Neural progenitor cell (in vitro differentiated cells): ENCODE measurements around the gene ITCH. TPM values are rescaled to one million over a fixed set of nuclear protein-coding genes. Genes with fewer than 3 reads are reported as not detected.

Experiments
- DNase-seq: peaks from one replicate; pipeline ENCODE4 v3.0.0-alpha.2; 2016; ENCODE audit warnings: low spot score
- H2AFZ ChIP-seq: fragments of 200-600 bp; sonication (generic); replicated peaks from 2 replicates; pipeline ENCODE4 v1.6.1; 2016; ENCODE audit warnings: antibody characterized with exemption
- H3F3A ChIP-seq: fragments of 200-600 bp; sonication (generic); 2 replicates; pipeline ENCODE4 v1.6.1; 2016; ENCODE audit warnings: antibody characterized with exemption, low read depth
- H3K27ac ChIP-seq: fragments of 200-600 bp; sonication (generic); 2 replicates; pipeline ENCODE4 v1.5.1; 2016; ENCODE audit warnings: mild to moderate bottlenecking
- H3K27me3 ChIP-seq: fragments of 200-600 bp; sonication (generic); 2 replicates; pipeline ENCODE4 v1.6.1; 2016; ENCODE audit warnings: mild to moderate bottlenecking, moderate library complexity
- H3K36me3 ChIP-seq: fragments of 200-600 bp; sonication (generic); 2 replicates; pipeline ENCODE4 v1.5.1; 2016
- H3K4me1 ChIP-seq: fragments of 200-600 bp; sonication (generic); 2 replicates; pipeline ENCODE4 v1.6.1; 2016; ENCODE audit warnings: mixed run types
- H3K4me2 ChIP-seq: fragments of 200-600 bp; sonication (generic); 2 replicates; pipeline ENCODE4 v1.6.1; 2016
- H3K4me3 ChIP-seq: fragments of 200-600 bp; sonication (generic); 2 replicates; pipeline ENCODE4 v1.5.1; 2016
- H3K79me2 ChIP-seq: fragments of 200-600 bp; sonication (generic); 2 replicates; pipeline ENCODE4 v1.6.1; 2016; ENCODE audit warnings: low read depth
- H3K9ac ChIP-seq: fragments of 200-600 bp; sonication (generic); 2 replicates; pipeline ENCODE4 v1.6.1; 2016
- H3K9me3 ChIP-seq: fragments of 200-600 bp; sonication (generic); 2 replicates; pipeline ENCODE4 v1.5.1; 2016; ENCODE audit warnings: low read depth
- H4K20me1 ChIP-seq: fragments of 200-600 bp; sonication (generic); 2 replicates; pipeline ENCODE4 v1.6.1; 2016; ENCODE audit warnings: low read depth
- H3K27ac Mint-ChIP-seq: 3 replicates; pipeline ENCODE4 v1.8.0; 2021; ENCODE audit warnings: mixed read lengths
- H3K27me3 Mint-ChIP-seq: 2 replicates; pipeline ENCODE4 v1.8.0; 2022; ENCODE audit warnings: low read depth, mild to moderate bottlenecking, inconsistent platforms, moderate library complexity, mixed read lengths; ENCODE audit not compliant: insufficient read depth
- H3K36me3 Mint-ChIP-seq: 3 replicates; pipeline ENCODE4 v1.8.0; 2021; ENCODE audit warnings: mixed read lengths
- H3K4me1 Mint-ChIP-seq: 3 replicates; pipeline ENCODE4 v1.8.0; 2021; ENCODE audit warnings: mixed read lengths
- H3K4me3 Mint-ChIP-seq: 3 replicates; pipeline ENCODE4 v1.8.0; 2021; ENCODE audit warnings: mild to moderate bottlenecking, moderate library complexity, mixed read lengths
- H3K9me3 Mint-ChIP-seq: 3 replicates; pipeline ENCODE4 v1.8.0; 2020; ENCODE audit warnings: mixed read lengths
- CTCF ChIP-seq: fragments of 200-600 bp; sonication (generic); IDR thresholded peaks from 2 replicates; pipeline ENCODE4 v1.5.1; 2017; ENCODE audit warnings: antibody characterized with exemption, mild to moderate bottlenecking
- EZH2 ChIP-seq: fragments of 200-600 bp; sonication (generic); IDR thresholded peaks from 2 replicates; pipeline ENCODE4 v1.6.1; 2017; ENCODE audit warnings: antibody characterized with exemption, mild to moderate bottlenecking, moderate library complexity
- EZH2phosphoT487 ChIP-seq: fragments of 200-600 bp; sonication (generic); IDR thresholded peaks from 2 replicates; pipeline ENCODE4 v1.6.1; 2017; ENCODE audit warnings: antibody characterized with exemption
- total RNA-seq: library from RNA; depleted of rRNA; stranded (reverse); fragments of >200 nt; gene quantifications from 2 replicates; pipeline ENCODE4 v1.2.3, GENCODE V29; 2015; ENCODE audit warnings: low replicate concordance

The ITCH gene
- total RNA-seq, 1 donor from 2014 or later, result 55.2 TPM

GRCh38 chr20:34468951-34469350, 105.9 kb downstream of the ITCH start:
- H3K27ac ChIP-seq, result no peak overlapping the region
- H3K9me3 Mint-ChIP-seq, result peaks cover under 1% of the 10 kb centered on the region
- H3K9ac ChIP-seq, result no peak overlapping the region
- H3K4me1 ChIP-seq, result no peaks in the 10 kb centered on the region
- peaks cover 25% of the 10 kb centered on the region for H3K36me3 Mint-ChIP-seq
- H4K20me1 ChIP-seq, result no peaks in the 10 kb centered on the region
- no peak overlapping the region for H3K27ac Mint-ChIP-seq
- H3K36me3 ChIP-seq, result no peaks in the 10 kb centered on the region
- H3F3A ChIP-seq, result no peaks in the 10 kb centered on the region
- H2AFZ ChIP-seq, result no peak overlapping the region
- no peak overlapping the region for H3K4me3 Mint-ChIP-seq
- H3K27me3 ChIP-seq, result no peaks in the 10 kb centered on the region
- H3K4me1 Mint-ChIP-seq, result peaks cover 9% of the 10 kb centered on the region
- no peaks in the 10 kb centered on the region for H3K9me3 ChIP-seq
- H3K79me2 ChIP-seq, result peaks cover 4% of the 10 kb centered on the region
- H3K27me3 Mint-ChIP-seq, result no peaks in the 10 kb centered on the region
- no peak overlapping the region for H3K4me3 ChIP-seq
- H3K4me2 ChIP-seq, result no peak overlapping the region
- no peak for DNase-seq
- TF ChIP-seq EZH2 (no peak), CTCF (no peak), EZH2phosphoT487 (no peak)

GRCh38 chr20:34472246-34472925, 109.3 kb downstream of the ITCH start:
- H4K20me1 ChIP-seq, result no peaks in the 10 kb centered on the region
- H3K9me3 Mint-ChIP-seq, result peaks cover 2% of the 10 kb centered on the region

GRCh38 chr20:34473262-34473883, 110.3 kb downstream of the ITCH start:
- H3K36me3 ChIP-seq, result peaks cover 17% of the 10 kb centered on the region
- DNase-seq, result peak; percentile 68
- no peak overlapping the region for H3K27ac Mint-ChIP-seq
- H3K4me3 Mint-ChIP-seq, result peak overlapping the region; percentile 19
- peaks cover 9% of the 10 kb centered on the region for H3K4me1 Mint-ChIP-seq
- H3K4me1 ChIP-seq, result no peaks in the 10 kb centered on the region
- no peaks in the 10 kb centered on the region for H3K79me2 ChIP-seq
- no peaks in the 10 kb centered on the region for H3F3A ChIP-seq
- TF ChIP-seq CTCF, result peak; percentile 56
- TF ChIP-seq EZH2, result no peak
- no peak for TF ChIP-seq EZH2phosphoT487
- H3K27ac ChIP-seq, result no peak overlapping the region
- no peak overlapping the region for H3K4me2 ChIP-seq
- no peak overlapping the region for H3K9ac ChIP-seq
- no peaks in the 10 kb centered on the region for H3K27me3 ChIP-seq
- H3K27me3 Mint-ChIP-seq, result peaks cover 2% of the 10 kb centered on the region
- H3K9me3 Mint-ChIP-seq, result peaks cover 2% of the 10 kb centered on the region
- peaks cover 35% of the 10 kb centered on the region for H3K36me3 Mint-ChIP-seq
- H3K9me3 ChIP-seq, result no peaks in the 10 kb centered on the region
- H4K20me1 ChIP-seq, result no peaks in the 10 kb centered on the region
- no peak overlapping the region for H3K4me3 ChIP-seq
- H2AFZ ChIP-seq, result no peak overlapping the region

More at GRCh38 chr20:34472246-34472925, 109.3 kb downstream of the ITCH start:
- Histone ChIP-seq H3K36me3 (peaks cover 8% of the 10 kb centered on the region), H3F3A (no peaks in the 10 kb centered on the region), H3K79me2 (no peaks in the 10 kb centered on the region), H3K4me3 (no peak overlapping the region), H3K27ac (no peak overlapping the region), H3K9ac (no peak overlapping the region), H3K27me3 (no peaks in the 10 kb centered on the region), H3K4me1 (no peaks in the 10 kb centered on the region), H3K9me3 (no peaks in the 10 kb centered on the region), H2AFZ (no peak overlapping the region), H3K4me2 (no peak overlapping the region)
- TF ChIP-seq CTCF (no peak), EZH2 (no peak), EZH2phosphoT487 (no peak)
- H3K27me3 Mint-ChIP-seq, result peaks cover 2% of the 10 kb centered on the region
- no peak overlapping the region for H3K27ac Mint-ChIP-seq
- peaks cover 32% of the 10 kb centered on the region for H3K36me3 Mint-ChIP-seq
- peaks cover 9% of the 10 kb centered on the region for H3K4me1 Mint-ChIP-seq
- DNase-seq, result no peak
- H3K4me3 Mint-ChIP-seq, result no peak overlapping the region
